ENCODE data around the gene MRPL14.

MRPL14 gene

DNA sequence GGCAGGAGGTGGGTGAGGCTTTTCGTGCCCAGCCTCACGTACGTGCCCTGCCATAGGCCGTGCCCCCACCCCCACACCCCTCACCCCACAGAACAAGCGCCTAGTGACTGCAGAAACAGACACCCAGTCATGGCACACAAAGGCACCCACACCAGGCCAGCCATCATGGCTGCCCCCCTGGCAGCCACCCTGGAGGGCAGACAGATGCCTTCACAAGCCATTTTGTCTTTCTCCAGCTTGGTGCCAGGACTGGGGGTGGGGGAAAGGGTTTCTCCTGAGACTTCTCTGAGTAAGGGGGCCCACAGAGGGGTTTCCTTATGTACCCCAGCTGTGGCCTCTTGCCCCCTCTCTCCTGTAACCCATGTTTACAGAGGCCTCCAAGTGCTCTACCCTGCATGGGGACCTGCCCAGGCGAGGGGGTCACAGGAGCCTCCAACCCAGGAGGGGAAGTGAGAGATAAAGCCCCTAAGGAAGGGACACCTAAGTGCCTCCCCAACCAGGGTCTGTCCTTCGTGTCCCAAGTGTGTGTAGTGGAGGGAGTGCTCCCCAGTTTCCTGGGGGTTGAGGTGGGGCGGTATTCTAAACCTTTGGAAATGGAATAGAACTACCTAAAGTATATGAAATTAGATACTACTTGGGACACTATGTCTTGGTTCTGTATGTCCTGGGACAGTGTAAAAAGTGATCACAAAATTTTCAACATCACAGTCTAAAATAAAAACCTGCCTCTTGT is 49.9 kb downstream of the MRPL14 start:
- DNase-seq: no peak

DNA sequence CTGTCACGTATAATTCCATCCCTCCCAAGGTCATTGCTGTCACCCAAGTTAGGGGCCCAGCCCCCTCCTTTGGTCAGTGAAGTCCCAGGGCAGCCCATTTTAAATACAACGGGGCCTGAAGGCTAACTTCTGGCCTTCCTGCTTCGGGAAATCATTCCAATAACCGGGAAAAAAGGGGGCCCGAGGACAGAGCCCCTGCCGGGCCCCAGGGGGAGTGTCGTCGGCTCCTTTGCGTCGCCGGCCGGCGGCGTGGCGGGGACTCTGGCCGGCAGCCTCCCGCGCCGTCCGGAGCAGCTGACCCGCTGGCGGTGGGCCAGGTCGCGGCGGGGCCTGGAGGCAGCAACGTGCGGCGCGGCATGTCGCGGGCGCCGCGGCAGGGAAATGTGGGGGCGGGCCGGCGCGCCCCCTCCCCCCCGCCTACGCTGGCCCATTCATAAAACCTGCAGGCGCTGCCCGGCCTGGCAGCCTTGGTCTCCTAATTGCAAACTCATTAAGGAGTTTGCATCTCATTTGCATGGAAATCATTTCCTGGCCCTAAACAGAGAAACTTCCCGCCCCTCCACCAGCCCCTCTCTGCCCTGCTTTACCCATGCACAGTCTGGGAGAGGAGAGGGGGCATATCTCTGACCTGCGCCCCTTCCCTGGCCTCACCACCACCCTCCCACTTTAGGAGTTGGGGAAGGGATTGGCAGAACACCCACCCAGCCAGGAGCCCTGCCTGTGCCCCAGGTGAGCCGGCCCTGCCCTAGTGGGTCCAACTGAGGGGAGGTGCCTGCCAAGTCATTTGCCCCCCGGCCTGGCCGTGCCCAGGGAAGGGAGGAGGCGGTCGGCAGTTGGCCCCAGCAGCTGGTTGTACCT is 50.7 kb downstream of the MRPL14 start:
- no peak for DNase-seq

DNA sequence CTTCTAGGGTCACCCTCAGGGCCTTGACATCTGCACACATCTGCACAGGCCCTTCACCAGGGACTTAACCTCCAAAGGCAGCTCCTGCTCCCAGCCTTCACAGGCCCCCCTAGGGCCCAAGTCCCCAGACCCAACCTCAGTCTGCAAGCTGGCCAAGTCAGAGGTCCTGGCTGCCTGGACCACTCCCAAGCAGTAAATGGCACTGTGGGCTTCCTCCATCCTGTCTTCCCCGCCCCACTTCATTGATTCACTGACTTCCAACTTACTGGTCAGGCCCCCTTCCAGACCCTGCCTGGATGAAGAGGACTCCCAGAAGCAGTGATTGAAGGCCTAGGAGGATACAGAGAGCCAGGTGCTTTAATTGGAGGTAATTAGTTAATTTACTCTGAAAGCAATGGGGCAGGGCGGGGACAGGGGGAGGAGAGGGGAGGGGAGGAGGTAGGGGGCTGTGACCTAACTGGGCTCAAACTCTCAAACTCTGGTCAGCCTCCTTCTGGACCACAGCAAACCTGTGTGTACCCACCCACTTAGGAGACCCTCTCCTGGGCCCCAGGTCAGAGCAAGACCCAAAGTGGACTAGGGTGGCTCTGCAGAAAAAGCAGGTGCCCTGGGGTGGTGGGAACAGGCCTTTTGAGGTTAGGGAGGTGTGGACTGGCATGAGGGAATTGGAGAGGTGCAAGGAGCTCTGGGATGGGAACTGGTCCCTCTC is 51.5 kb downstream of the MRPL14 start:
- no peak for DNase-seq

DNA sequence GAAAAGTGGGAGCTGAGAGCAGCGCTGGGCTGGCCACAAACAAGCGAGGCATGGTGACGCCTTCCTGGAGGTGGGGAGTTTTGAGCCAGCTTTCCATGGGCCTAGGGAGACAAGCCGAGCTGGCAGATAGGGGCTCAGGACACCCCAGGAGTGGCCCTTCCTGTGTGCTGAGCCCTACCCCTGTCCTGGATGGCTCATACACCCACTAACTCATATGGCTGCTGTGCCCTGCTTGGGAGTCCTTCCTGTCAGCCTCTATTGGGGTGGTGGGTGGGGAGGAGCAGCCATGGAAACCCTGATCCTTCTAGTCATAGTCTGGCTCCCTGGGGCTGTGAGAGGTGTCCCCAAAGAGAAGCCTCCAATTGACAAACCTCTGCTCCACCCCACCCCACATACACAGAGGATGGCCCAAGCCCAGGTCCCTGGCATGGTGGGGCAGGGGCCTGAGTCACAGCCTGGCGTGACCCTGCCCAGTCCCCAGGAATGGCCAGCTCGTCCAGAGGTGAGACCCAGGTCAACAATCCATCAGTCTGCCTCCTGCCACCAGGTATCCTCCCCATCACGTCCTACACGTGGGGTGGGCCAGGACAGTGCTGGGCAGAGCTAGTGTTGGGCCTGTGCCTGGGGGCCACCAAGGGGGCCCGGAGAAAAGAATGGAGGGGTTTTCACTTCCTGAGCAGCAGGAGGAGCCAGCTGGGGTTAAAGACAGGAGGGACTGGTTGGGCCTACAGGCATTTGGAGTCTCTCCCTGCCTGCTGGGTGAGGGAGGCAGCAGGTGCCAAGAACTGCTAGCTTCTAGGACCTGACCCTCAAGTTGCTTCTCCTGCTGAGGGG is 52.2 kb downstream of the MRPL14 start:
- DNase-seq: no peak

DNA sequence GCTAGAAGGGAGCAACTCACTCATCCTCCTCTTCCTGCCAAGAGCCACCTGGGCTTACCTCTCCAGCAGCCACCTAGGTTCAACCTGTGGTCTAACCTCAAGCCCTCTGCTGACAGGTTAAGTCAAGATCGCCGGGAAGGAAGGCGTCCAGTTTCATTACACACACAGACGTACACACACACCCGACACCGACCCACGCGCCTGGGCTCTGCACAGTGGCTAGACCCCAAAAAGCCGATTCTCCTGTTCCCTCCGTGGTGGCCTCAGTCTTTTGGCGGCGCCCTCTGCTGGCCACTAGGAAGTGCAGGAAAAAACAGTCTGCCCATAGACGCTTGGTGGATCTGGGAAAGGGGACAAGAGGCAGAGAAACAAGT is 52.8 kb downstream of the MRPL14 start:
- peak; percentile 82 for DNase-seq

DNA sequence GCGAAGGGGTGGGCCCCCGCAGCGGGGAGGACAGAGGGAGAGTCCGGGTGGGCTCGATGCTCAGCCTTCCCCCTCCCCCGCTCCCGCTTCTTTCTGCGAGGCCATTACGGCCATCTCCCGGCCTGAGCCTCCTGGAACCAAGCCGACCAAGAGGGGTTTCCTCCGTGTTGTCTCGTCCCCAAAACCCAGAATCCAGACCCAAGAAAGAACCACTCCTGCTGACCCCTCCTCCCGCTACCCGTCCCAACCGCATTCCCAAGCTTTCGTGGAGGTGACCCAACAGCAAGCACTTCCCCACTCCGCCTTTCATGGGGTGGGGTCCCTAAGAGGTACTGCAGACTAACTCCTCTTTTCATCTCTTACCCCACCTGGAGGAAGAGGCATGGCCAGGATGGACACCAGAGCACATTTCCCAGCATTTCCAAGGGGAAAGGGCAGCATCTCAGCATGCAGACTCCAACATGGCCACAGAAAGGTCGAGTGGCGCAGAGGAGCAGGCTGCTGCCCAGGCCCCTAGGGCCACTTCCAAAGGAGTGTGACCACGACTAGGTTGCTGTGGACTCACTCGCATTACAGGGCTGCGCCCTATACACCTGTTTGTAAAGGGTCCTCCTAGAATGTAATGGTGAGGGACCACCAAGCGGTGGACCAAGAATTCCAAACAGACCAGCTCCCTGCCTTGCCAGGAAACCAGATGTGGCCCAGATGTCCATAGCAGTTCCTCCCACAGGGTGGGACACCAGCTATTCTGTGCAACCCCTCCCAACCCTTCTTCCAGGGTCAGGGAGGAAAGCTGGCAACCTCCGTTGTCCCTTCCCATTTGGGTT is 53.4 kb downstream of the MRPL14 start:
- no peak for DNase-seq

DNA sequence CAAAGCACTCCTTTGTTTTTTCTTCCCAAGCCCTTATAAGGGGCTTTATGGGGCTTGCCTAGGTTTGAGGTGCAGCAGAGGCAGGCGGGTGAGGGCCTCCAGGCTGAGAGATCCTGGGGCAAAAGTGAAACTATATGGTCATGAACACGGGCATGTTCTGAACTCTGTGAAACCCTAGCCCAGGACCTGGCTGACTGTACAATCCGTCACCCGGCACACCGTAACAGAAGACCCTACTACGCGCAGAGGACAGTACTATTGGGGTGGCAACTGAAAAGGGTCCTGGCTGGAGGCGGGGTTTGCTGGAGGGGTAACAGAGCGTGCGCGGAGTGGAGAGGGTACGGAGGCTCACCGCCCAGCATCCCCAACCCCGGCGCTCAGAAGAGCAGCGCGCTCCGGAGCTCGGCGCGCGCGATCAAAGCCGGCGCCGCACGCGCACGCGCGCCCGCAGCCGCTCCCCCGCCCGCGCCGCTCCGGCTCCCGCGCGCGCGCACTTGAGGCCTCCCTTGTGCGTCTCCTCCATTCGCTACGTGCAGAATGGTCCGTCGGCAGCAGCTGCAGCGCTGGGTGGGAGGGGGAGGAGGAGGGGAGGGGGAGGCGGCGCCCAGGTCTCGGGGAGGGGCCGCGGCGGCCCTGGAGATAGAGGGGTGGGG is 54.2 kb downstream of the MRPL14 start:
- DNase-seq: peak; percentile 85

DNA sequence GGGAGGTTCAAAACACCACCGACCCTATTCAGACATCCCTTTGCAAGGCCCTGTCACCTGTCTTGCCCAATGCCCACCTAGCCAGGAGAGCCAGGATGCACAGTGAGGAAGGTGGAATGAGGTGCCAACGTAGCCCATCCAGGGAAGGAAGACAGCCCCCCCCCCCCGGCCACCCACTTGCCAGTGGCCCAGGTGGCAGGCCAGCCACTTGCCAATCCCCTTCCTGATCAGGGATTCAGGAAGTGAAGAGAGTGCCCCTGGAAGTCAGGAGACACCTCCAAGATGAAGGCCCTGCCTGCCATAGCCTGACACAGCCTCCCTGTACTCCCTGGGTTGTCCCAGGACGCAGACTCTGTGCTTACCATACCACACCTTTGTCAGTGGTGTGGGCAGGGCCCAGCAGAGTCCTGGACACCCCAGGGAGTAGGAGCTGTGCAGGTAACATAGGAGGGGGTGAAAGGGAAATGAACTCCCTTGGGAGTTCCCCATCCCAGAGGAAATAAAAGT is 54.7 kb downstream of the MRPL14 start:
- no peak for DNase-seq

DNA sequence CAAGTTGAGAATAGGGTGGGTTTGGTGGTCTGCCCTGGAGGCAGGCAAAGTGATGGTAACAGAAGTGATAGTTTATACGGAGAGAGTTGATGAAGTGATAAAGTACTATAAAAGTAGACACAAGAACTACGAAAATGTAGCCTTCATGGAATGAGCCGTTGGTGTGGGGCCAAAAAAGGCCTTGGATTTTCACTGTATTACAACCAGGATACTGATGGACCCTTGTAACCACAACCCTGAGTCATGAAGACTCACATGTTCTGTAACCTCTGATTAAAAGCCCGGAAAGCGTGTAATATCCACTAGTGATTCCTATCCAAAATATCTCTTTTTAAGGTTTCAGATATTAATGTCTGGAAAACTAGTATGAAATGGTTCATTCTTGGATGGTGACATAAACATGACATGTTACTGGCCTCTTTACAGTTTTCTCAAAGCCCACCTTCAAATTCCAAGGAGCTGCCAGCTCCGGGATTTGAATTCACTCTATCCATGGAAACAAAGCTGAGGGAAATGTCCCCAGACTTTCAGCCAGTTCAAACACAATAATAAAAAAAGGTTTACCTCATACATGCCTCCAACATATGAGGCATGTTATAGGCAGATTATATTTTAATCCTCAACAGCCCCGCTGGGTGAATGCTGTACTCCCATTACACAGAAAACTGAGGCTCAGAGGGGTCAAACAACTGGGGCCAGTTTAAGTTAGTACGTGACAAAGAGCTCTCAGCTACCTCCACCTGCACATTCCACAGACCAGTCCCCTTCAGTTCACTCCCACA is 55.4 kb downstream of the MRPL14 start:
- peak; percentile 96 for DNase-seq

DNA sequence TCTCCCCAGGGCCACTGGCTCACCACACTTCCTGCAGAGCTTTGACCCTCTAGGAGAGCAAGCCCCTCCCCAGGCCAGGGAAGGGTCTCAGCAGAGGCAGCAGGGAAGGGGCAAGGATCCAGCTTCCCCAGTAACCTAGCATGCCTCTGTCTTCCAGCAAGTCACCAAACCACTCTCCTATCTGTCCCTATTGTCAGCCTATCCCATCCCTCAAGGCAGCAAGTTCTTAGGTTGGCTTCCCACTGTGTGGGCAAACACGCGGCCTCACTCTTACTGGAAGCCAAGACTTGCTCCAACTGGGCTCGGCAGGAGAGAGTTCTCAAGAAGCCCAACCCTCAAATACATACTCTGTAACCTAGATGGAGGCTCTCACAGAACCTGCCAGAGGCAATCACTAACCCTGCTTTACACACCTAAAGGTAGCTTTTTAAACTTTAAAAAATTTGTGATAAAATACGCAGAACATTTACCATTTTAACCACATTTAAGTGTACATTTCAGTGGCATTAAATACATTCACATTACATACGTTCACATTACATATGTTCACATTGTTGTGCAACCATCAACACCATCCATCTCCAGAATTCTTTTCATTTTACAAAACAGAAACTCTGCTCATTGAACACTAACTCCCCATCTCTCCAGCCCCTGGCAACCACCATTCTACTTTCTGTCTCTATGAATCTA is 58.5 kb downstream of the MRPL14 start:
- DNase-seq: no peak

DNA sequence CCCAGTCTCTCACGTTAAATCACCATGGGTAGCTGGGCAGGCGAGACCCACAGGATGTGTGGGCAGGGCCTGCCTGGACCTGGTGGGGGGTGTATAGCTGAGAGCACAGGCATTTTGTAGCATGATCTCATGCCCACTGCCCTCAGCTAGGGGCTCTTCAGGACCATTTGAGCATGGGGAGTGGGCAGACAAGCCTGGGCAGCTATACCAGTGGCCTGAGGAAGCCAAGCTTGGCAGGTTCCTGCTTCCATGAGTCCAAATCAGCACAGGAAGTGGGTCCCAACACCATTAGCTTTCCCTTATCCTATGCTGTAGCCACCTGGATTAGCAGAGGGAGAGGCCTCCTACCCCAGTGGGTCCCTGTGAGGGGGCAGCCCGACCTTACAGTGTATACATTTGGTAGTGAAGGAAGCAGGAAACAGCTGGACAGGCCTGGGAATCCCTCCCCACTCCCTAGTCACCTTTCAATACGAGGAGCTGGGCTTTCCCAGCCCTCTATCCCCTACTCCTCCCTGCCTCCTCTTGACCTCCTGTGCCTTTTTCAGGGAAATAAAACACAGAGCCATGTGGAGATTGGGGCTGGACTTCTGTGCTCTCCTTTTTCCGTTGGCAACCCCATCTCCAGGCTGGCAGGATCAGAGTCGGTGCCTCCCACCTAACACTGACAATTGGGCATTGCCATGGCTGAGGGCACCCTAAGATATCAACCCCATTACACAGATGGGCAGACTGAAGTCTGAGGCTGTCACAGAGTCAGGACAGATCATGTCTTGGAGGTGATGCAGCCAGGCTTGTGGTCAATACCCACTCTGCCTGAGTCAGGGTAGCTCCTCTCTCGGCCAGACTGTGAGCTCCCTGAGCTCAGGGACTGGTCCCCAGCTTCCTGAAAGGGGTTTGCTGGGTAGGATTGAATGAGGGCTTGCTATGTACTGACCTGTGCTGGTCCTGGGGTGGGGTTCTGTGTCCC is 59.8 kb downstream of the MRPL14 start:
- no peak for DNase-seq

DNA sequence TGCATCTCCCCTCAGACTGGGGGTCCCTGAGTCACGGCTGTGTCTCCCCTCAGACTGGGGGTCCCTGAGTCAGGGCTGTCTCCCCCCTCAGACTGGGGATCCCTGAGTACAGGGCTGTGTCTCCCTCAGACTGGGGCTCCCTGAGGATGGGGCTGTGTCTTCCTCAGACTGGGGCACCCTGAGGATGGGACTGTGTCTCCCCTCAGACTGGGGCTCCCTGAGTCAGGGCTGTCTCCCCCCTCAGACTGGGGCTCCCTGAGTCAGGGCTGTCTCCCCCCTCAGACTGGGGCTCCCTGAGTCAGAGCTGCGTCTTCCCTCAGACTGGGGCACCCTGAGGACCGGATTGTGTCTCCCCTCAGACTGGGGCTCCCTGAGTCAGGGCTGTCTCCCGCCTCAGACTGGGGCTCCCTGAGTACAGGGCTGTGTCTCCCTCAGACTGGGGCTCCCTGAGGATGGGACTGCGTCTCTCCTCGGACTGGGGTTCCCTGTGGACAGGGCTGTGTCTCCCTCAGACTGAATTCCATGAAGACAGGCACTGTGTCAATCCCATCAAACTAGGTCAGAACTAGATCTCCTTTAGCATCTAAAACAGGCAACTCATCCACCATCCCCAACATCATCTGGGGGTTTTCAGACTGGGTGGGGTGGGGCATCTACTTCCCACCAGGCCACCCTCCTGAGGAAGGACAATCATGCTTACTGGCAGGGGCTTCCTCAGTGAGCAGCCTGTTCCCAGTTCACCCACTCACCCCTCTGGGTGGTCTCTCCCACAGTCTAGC is 60.7 kb downstream of the MRPL14 start:
- DNase-seq: peak; percentile 52

DNA sequence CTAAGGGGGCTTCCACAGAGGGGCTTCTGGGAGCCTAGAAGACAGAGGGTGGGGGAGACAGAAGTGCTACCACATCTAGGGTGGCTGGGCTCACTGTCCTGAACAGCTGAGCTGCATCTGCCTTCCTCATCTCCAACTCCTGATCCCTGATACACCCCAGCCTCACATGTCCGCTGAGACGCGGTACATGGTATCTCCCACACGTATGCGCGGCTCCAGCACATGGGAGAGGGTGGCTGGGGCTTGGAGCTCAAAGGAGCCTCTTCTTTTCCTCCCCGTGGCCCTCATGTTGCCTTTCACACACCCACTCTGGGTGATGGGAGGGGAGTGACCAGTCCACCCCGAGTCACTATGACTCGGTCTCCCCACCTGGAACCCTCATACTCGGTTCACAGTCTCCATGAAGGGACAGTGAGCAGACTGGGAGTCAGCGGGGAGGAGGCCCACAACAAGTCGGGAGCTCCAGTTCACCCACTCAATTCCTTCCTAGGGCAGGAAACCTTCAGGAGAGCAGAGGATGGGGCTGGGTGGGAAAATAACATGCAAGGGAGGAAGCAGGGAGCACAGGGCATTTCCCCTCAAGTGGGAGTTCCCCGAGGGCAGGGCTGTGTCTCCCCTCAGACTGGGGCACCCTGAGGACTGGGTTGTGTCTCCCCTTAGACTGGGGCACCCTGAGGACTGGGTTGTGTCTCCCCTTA is 61.7 kb downstream of the MRPL14 start:
- no peak for DNase-seq

DNA sequence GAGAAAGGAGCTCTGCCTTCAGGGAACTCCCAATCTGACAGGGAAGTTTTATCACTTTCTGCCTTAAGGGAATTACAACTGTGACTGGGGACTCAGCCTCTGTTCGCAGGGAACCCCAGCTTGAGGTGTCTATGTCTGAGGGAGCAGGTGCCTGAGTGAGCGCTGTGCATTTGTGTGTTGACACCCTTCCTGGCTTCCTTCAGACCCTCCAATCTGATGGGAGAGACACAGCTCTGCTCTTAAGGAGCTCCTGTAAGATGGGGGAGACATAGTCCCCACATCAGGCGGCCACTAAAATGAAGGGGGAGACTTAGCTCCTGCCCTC is 62.3 kb downstream of the MRPL14 start:
- DNase-seq: no peak

DNA sequence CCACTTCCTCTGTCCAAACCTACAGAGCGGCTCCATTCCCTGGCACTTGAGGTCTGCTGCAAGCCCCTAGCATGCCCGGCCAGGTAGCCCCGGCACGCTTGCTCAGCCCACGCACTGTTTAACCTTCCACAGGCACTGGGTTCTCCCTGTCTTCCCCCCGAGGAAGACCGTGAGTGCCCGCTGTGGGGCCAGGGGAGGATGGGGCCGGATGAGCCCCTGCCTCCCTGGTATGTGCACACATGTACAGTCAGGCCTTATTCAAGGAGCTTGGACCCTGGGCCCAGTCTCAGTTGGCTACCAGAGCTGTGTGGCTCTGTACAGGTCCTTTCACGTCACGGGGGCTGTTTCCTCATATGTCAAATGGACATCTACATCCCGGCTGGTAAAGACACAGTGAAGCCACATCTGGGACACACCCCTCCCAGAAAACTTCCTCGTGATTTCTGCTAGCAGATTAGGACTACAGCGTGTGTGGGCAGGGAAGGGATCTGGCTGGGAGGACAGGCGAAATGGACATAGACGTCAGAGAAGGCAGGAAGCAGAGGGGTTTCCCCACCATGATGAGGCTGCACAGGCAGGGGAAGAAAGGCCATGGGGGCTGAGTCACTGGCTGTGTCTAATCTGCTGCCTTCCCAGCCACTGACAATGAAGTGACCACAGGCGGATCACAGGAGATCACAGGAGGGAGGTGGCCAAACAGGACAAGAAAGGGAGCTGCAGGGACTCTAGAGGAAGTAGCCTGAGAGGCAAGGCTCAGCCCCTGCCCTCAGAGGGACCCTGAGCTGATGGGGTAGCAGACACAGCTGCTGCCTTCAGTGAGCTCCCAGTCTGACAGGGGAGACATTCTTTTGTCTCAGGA is 62.9 kb downstream of the MRPL14 start:
- peak; percentile 92 for DNase-seq

DNA sequence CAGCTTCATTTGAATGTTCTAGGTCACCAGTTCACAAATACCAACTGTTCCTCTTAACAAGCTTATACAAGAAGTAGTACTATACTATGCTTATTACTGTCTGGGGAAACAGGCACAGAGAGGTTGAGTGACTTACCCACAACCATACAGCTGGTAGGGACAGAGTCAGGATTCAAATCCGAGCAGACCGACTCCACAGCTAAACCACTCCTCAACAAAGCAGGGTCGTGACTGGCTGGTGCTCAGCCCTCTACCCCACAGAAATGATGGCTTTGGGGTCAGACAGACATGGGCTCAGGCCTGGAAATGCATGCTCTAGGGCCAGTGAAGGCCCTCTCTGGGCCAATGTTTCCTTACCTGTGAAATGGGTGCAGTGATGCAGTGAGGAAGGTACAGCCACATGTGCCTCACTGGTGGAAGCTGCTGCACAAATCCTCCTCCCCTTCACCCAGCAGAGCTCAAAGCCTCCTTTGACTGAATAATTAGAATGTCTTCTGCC is 63.6 kb downstream of the MRPL14 start:
- DNase-seq: no peak
